Skeletal muscle tissue (tissue), 4 donors: ENCODE results near the gene AMMECR1. TPM values are rescaled to one million over a fixed set of nuclear protein-coding genes. Genes with fewer than 3 reads are reported as not detected.
A peak's percentile ranks its signal among the peaks of the same experiment; 100 is the strongest.
"Not testable (repeated sequence)": the region's sequence is repeated elsewhere in the genome, so short reads cannot be mapped to it uniquely, and the experiment has no call there.

Experiments
- H3K27ac ChIP-seq: one replicate; pipeline ENCODE4 v1.7.0; 2013; ENCODE audit warnings: mild to moderate bottlenecking, low read depth, low read length, inconsistent platforms
- H3K27me3 ChIP-seq, 3 donors: one replicate each; pipeline ENCODE4 v1.7.0; 2013; ENCODE audit warnings: low read length in 3 of 3; ENCODE audit not compliant: control insufficient read depth in 3 of 3, insufficient read depth in 3 of 3
- H3K36me3 ChIP-seq, 3 donors: one replicate each; pipeline ENCODE4 v1.7.0; 2013; ENCODE audit warnings: low read length in 3 of 3; ENCODE audit not compliant: control insufficient read depth in 3 of 3, insufficient read depth in 3 of 3
- H3K4me1 ChIP-seq, 3 donors: one replicate each; pipeline ENCODE4 v1.7.0; 2013; ENCODE audit warnings: low read length in 3 of 3, mild to moderate bottlenecking in 3 of 3; ENCODE audit not compliant: control insufficient read depth in 3 of 3, insufficient read depth in 3 of 3
- H3K4me3 ChIP-seq, 3 donors: one replicate each; pipeline ENCODE4 v1.7.0; 2013; ENCODE audit warnings: low read length in 3 of 3
- H3K9ac ChIP-seq, 3 donors: one replicate each; pipeline ENCODE4 v1.7.0; 2013; ENCODE audit warnings: low read length in 3 of 3, mild to moderate bottlenecking in 3 of 3, moderate library complexity in 2 of 3, low read depth in 1 of 3
- H3K9me3 ChIP-seq, 3 donors: one replicate each; pipeline ENCODE4 v1.7.0; 2013; ENCODE audit warnings: low read length in 3 of 3; ENCODE audit not compliant: control insufficient read depth in 3 of 3
- total RNA-seq: library from RNA; depleted of rRNA; stranded (reverse); fragments of >200 nt; gene quantifications from one replicate; pipeline ENCODE4 v1.2.3, GENCODE V29; 2014
- donor health status: Osteomylitis.

The AMMECR1 gene
- total RNA-seq, 1 donor from 2014 or later, result 4.7 TPM

DNA sequence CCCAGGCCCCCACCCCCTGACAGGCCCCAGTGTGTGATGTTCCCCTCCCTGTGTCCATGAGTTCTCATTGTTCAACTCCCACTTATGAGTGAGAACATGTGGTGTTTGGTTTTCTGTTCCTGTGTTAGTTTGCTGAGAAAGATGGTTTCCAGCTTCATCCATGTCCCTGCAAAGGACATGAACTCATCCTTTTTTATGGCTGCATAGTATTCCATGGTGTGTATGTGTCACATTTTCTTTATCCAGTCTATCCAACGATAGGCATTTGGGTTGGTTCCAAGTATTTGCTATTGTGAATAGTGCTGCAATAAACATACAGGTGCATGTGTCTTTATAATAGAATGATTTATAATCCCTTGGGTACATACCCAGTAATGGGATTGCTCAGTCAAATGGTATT, 10.7 kb upstream of the AMMECR1 start:
- H3K4me3 ChIP-seq, H3K9ac ChIP-seq, H3K27me3 ChIP-seq, H3K9me3 ChIP-seq, H3K36me3 ChIP-seq, H3K27ac ChIP-seq, H3K4me1 ChIP-seq: not testable (repeated sequence)

- H3K4me3 ChIP-seq, result no peak overlapping the region
Observed at GRCh38 chrX:110327336-110327735, 9.5 kb upstream of the AMMECR1 start.

GRCh38 chrX:110326712-110327111, 8.8 kb upstream of the AMMECR1 start:
- H3K4me3 ChIP-seq, result no peak overlapping the region
- H3K9me3 ChIP-seq, result no peaks in the 10 kb centered on the region
- H3K36me3 ChIP-seq, result no peaks in the 10 kb centered on the region
- H3K4me1 ChIP-seq, result no peaks in the 10 kb centered on the region
- no peak overlapping the region for H3K27ac ChIP-seq
- H3K27me3 ChIP-seq, result peaks cover 0 to 5% (median 0%) of the 10 kb centered on the region in 3 donors
- no peak overlapping the region for H3K9ac ChIP-seq

More at GRCh38 chrX:110327336-110327735, 9.5 kb upstream of the AMMECR1 start:
- Histone ChIP-seq H3K27ac (no peak overlapping the region), H3K27me3 (peaks cover 0 to 5% (median 0%) of the 10 kb centered on the region in 3 donors), H3K4me1 (no peaks in the 10 kb centered on the region), H3K36me3 (no peaks in the 10 kb centered on the region), H3K9ac (no peak overlapping the region), H3K9me3 (no peaks in the 10 kb centered on the region)

DNA sequence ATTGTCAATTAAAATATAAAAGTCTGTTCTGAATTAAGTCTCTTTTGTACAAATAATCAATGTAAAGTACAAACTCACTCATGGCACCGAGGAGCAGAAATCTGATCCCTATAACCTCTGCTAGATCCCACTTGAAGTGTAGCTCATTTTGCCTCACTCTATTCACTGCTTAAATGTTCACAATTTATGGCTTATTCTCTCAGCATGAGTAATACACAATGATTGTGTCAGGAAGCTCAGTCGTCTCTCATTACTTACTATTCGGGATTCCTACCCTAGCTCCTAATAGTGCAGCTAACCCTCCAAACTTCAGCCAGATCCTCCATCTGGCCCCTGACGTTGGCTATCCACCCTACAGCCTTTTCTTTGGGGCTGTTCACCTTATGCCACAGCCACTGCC, 4.7 kb upstream of the AMMECR1 start:
- Histone ChIP-seq H3K9me3 (no peaks in the 10 kb centered on the region), H3K9ac (no peak overlapping the region), H3K27me3 (no peaks in the 10 kb centered on the region), H3K4me3 (no peak overlapping the region), H3K27ac (no peak overlapping the region), H3K36me3 (no peaks in the 10 kb centered on the region), H3K4me1 (peaks cover 0 to 2% (median 0%) of the 10 kb centered on the region in 3 donors)

DNA sequence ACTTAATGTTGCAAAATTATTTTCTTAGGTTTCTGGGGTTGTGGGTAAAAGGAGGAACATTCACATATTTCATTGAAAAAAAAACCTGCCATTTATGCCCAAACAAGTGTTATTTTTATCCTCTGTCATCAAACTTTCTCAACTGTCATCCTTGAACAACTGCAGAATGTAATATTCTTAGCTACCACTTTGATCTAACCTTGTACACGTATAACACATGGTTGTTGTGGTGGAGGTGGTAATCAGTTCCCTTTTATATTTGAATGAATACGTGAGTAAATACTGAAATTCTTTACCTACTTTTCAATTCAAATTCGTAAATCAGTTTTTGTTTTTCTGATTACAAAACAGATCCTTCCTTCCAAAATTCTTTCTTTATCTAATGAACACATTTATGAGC, 3.8 kb upstream of the AMMECR1 start:
- H3K4me1 ChIP-seq, result peaks cover 0 to 2% (median 0%) of the 10 kb centered on the region in 3 donors
- H3K36me3 ChIP-seq, result no peaks in the 10 kb centered on the region
- no peaks in the 10 kb centered on the region for H3K9me3 ChIP-seq
- H3K9ac ChIP-seq, result no peak overlapping the region
- no peak overlapping the region for H3K27ac ChIP-seq
- no peak overlapping the region for H3K4me3 ChIP-seq
- H3K27me3 ChIP-seq, result no peaks in the 10 kb centered on the region

- no peak overlapping the region for H3K4me3 ChIP-seq
- H3K27ac ChIP-seq, result no peak overlapping the region
- peaks cover 0 to 2% (median 0%) of the 10 kb centered on the region in 3 donors for H3K4me1 ChIP-seq
- no peak overlapping the region for H3K9ac ChIP-seq
- H3K9me3 ChIP-seq, result no peaks in the 10 kb centered on the region
- no peaks in the 10 kb centered on the region for H3K36me3 ChIP-seq
- H3K27me3 ChIP-seq, result no peaks in the 10 kb centered on the region
Observed at GRCh38 chrX:110321081-110321480, 3.2 kb upstream of the AMMECR1 start.

GRCh38 chrX:110320381-110320987, 2.6 kb upstream of the AMMECR1 start:
- Histone ChIP-seq H3K9me3 (no peaks in the 10 kb centered on the region), H3K4me1 (peaks cover 0 to 2% (median 0%) of the 10 kb centered on the region in 3 donors), H3K27ac (no peak overlapping the region), H3K9ac (no peak overlapping the region), H3K4me3 (no peak overlapping the region), H3K36me3 (no peaks in the 10 kb centered on the region), H3K27me3 (no peaks in the 10 kb centered on the region)

DNA sequence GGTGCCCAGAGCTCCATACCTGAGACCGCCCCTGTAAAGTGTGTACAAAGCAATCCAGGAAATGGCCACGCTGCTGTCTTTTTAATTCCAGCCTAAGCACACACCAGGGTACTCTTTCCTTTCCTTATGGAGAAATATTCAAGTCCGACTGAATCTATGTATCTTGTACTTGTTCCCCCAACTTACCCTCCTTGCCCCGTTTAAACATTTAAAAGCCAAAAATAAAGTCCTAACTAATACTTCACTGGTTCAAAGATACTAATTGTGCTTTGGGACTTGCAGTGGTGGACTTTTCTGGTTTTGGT, 731 bp upstream of the AMMECR1 start:
- Histone ChIP-seq H3K36me3 (no peaks in the 10 kb centered on the region), H3K9ac (peak overlapping the region; percentile 85 to 88 (median 87)), H3K4me3 (peak overlapping the region; percentile 72 to 80 (median 76)), H3K27me3 (no peaks in the 10 kb centered on the region), H3K9me3 (no peaks in the 10 kb centered on the region), H3K27ac (peak overlapping the region; percentile 76), H3K4me1 (peaks cover 0 to 2% (median 0%) of the 10 kb centered on the region in 3 donors)

GRCh38 chrX:110317061-110317819, 645 bp downstream of the AMMECR1 start:
- Histone ChIP-seq H3K4me3 (peak overlapping the region; percentile 73 to 83 (median 82)), H3K9ac (peak overlapping the region; percentile 70 to 85 (median 81)), H3K27me3 (no peaks in the 10 kb centered on the region)

DNA sequence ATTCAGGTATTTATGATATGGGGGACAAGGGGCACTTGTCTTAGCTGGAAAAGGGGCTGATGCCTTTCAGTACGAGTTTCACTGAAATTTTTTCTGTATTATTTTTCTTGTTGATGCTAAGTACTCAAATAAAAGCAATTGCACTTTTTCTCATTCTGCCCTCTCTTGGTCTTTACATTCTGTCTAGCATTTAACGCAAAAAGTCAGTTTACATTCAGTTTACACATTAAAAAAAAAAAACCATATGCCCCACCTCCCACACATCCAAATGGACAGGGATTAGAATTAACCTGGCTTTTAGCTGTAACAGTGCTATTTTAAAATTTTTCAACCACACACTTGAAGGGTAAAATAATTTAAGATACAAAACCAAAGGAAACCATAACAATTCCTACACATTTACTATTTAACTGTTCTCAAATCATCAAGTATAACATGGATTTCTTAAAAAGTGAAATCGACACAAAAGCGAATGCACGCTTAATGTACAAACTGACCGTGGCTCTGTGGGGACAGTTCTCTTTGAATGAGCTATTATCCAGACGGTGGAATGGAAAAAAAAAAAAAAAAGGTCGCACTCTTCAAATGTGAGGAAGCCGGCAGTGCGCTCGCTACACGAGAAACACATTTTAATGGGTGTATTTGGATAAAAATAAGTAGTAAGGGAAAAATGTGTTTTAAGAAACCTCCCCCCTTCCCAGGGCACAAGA, 1.4 kb downstream of the AMMECR1 start:
- no peaks in the 10 kb centered on the region for H3K27me3 ChIP-seq

More at GRCh38 chrX:110317061-110317819, 645 bp downstream of the AMMECR1 start:
- Histone ChIP-seq H3K27ac (peak overlapping the region; percentile 75), H3K9me3 (no peaks in the 10 kb centered on the region), H3K36me3 (no peaks in the 10 kb centered on the region), H3K4me1 (peaks cover 0 to 2% (median 0%) of the 10 kb centered on the region in 3 donors)

More for the DNA sequence above, 1.4 kb downstream of the AMMECR1 start:
- H3K4me1 ChIP-seq, result peaks cover 0 to 2% (median 0%) of the 10 kb centered on the region in 3 donors
- H3K27ac ChIP-seq, result no peak overlapping the region
- H3K9me3 ChIP-seq, result no peaks in the 10 kb centered on the region
- H3K36me3 ChIP-seq, result no peaks in the 10 kb centered on the region
- peak overlapping the region; percentile 73 to 83 (median 82) for H3K4me3 ChIP-seq
- H3K9ac ChIP-seq, result peak overlapping the region; percentile 70 to 85 (median 81)
